CD4-positive, alpha-beta T cell (primary cell): Measurements from ENCODE around the gene CR2. TPM values are rescaled to one million over a fixed set of nuclear protein-coding genes. Genes with fewer than 3 reads are reported as not detected.
A peak's percentile ranks its signal among the peaks of the same experiment; 100 is the strongest.
"Not testable (repeated sequence)": the region's sequence is repeated elsewhere in the genome, so short reads cannot be mapped to it uniquely, and the experiment has no call there.

ENCODE experiments used
- ATAC-seq: fragments of 200-7000 bp; cut with Tn5 transposase; one replicate; pipeline ENCODE4 v1.10.0; 2022; ENCODE audit warnings: mild to moderate bottlenecking; ENCODE audit not compliant: poor library complexity
- CTCF ChIA-PET: fragments of 350-600 bp; sonication (Branson Sonifier 250); formaldehyde crosslinking; loops from one replicate; lab custom pipeline; 2021; ENCODE audit warnings: antibody characterized with exemption, inconsistent platforms; lab: Charles Lee
- POLR2A ChIA-PET: fragments of 350-600 bp; sonication (Branson Sonifier 250); formaldehyde crosslinking; loops from one replicate; lab custom pipeline; 2021; ENCODE audit warnings: antibody characterized with exemption, inconsistent platforms; lab: Charles Lee
- DNase-seq, 14 experiments: peaks; one replicate each; pipeline ENCODE4 v3.0.0-alpha.2; 2013 to 2020; ENCODE audit warnings: mixed read lengths in 2 of 14
- H3K27ac ChIP-seq, 2 donors: one replicate each; pipeline versions ENCODE4 v1.5.1 to v1.7.0; 2013; ENCODE audit warnings: low read length in 2 of 2, low read depth in 1 of 2, mild to moderate bottlenecking in 1 of 2
- H3K27me3 ChIP-seq, 2 experiments: 1 replicate in 1 of 2; 2 replicates in 1 of 2; pipeline versions ENCODE4 v1.6.1 to v1.7.0; 2013; ENCODE audit warnings: low read length in 2 of 2, control low read depth in 1 of 2, mild to moderate bottlenecking in 1 of 2, moderate library complexity in 1 of 2; ENCODE audit not compliant: insufficient read depth in 2 of 2, control insufficient read depth in 1 of 2
- H3K36me3 ChIP-seq: one replicate; pipeline ENCODE4 v1.6.1; 2013; ENCODE audit warnings: low read length, control low read depth; ENCODE audit not compliant: insufficient read depth
- H3K4me1 ChIP-seq: one replicate; pipeline ENCODE4 v1.6.1; 2013; ENCODE audit warnings: low read length, control low read depth; ENCODE audit not compliant: insufficient read depth
- H3K4me3 ChIP-seq: one replicate; pipeline ENCODE4 v1.5.1; 2013; ENCODE audit warnings: mild to moderate bottlenecking, low read length, moderate library complexity
- H3K9me3 ChIP-seq, 2 experiments: 1 replicate in 1 of 2; 2 replicates in 1 of 2; pipeline versions ENCODE4 v1.6.1 to v1.7.0; 2013; ENCODE audit warnings: low read length in 2 of 2, mild to moderate bottlenecking in 2 of 2, control low read depth in 1 of 2, moderate library complexity in 1 of 2; ENCODE audit not compliant: control insufficient read depth in 1 of 2, insufficient read depth in 1 of 2
- H3K27ac Mint-ChIP-seq: one replicate; pipeline ENCODE4 v1.8.0; 2020; ENCODE audit warnings: mixed read lengths
- H3K27me3 Mint-ChIP-seq: one replicate; pipeline ENCODE4 v1.8.0; 2021; ENCODE audit warnings: mixed read lengths
- H3K36me3 Mint-ChIP-seq: one replicate; pipeline ENCODE4 v1.8.0; 2021; ENCODE audit warnings: low read depth, mixed read lengths
- H3K4me1 Mint-ChIP-seq: one replicate; pipeline ENCODE4 v1.8.0; 2021; ENCODE audit warnings: low read depth, mixed read lengths
- H3K4me3 Mint-ChIP-seq: one replicate; pipeline ENCODE4 v1.8.0; 2020; ENCODE audit warnings: mild to moderate bottlenecking, mixed read lengths
- H3K9me3 Mint-ChIP-seq: one replicate; pipeline ENCODE4 v1.8.0; 2020; ENCODE audit warnings: mixed read lengths
- intact Hi-C, 2 experiments: fragments of 100-400 bp; cut with DNase I in 1 of 2; cut with micrococcal nuclease in 1 of 2; formaldehyde crosslinking; loops; one replicate each; pipeline versions ENCODE4 v1.15.1 to v1.9.0; 2023 to 2025; cut with DNase I, micrococcal nuclease
- total RNA-seq, 174 experiments: library from RNA in 2 of 174; stranded (reverse) in 2 of 174; gene quantifications; one replicate each; pipeline ENCODE4 v1.2.3 and lab custom pipeline; 2021 to 2026
- TF ChIP-seq, protein P1 (sequence below): fragments of 200-600 bp; IDR thresholded peaks from one replicate; pipeline ENCODE4 v1.8.0; 2022; ENCODE audit warnings: antibody characterized with exemption, mild to moderate bottlenecking

The CR2 gene
- total RNA-seq, 2 experiments from 2014 or later, result 1.2 TPM

GRCh38 chr1:207494171-207494570, 40.0 kb downstream of the CR2 start:
- Histone ChIP-seq H3K4me3 (no peak overlapping the region), H3K4me1 (peaks cover 16% of the 10 kb centered on the region), H3K9me3 (no peaks in the 10 kb centered on the region), H3K36me3 (no peaks in the 10 kb centered on the region), H3K27me3 (peaks cover 0 to 14% of the 10 kb centered on the region in 2 experiments), H3K27ac (no peak overlapping the region)
- Mint-ChIP-seq H3K4me1 (peaks cover 14% of the 10 kb centered on the region), H3K27ac (no peak overlapping the region), H3K27me3 (peaks cover 30% of the 10 kb centered on the region), H3K4me3 (no peak overlapping the region), H3K36me3 (no peaks in the 10 kb centered on the region), H3K9me3 (no peaks in the 10 kb centered on the region)
- DNase-seq (no peak), ATAC-seq (no peak)
- TF ChIP-seq, protein P1, sequence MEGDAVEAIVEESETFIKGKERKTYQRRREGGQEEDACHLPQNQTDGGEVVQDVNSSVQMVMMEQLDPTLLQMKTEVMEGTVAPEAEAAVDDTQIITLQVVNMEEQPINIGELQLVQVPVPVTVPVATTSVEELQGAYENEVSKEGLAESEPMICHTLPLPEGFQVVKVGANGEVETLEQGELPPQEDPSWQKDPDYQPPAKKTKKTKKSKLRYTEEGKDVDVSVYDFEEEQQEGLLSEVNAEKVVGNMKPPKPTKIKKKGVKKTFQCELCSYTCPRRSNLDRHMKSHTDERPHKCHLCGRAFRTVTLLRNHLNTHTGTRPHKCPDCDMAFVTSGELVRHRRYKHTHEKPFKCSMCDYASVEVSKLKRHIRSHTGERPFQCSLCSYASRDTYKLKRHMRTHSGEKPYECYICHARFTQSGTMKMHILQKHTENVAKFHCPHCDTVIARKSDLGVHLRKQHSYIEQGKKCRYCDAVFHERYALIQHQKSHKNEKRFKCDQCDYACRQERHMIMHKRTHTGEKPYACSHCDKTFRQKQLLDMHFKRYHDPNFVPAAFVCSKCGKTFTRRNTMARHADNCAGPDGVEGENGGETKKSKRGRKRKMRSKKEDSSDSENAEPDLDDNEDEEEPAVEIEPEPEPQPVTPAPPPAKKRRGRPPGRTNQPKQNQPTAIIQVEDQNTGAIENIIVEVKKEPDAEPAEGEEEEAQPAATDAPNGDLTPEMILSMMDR, result no peak
- CTCF ChIA-PET, result no interaction called here
- POLR2A ChIA-PET, result no interaction called here
- intact Hi-C loops, result no loop called here

DNA sequence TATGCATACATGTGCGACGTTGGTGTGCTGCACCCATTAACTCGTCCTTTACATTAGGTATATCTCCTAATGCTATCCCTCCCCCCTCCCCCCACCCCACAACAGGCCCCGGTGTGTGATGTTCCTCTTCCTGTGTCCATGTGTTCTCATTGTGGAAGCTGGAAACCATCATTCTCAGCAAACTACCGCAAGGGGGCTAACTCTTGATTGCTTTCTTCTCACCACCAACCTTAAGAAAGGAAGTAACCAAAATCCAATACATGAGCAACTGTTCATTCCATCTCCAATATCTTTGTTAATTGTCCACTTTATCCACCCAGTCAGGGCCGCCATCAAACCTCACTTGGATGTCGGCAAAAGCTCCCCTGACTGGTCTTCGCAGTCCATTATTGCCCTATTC, 41.2 kb downstream of the CR2 start:
- H3K4me3 ChIP-seq, H3K9me3 Mint-ChIP-seq, CTCF ChIA-PET, H3K27ac Mint-ChIP-seq, intact Hi-C loops, DNase-seq, H3K9me3 ChIP-seq, H3K27ac ChIP-seq, H3K36me3 Mint-ChIP-seq, ATAC-seq, H3K36me3 ChIP-seq: not testable (repeated sequence)
- Mint-ChIP-seq H3K4me3 (peak overlapping the region; percentile 81), H3K4me1 (peaks cover 16% of the 10 kb centered on the region), H3K27me3 (peaks cover 37% of the 10 kb centered on the region)
- Histone ChIP-seq H3K4me1 (peaks cover 16% of the 10 kb centered on the region), H3K27me3 (peaks cover 0 to 14% of the 10 kb centered on the region in 2 experiments)
- POLR2A ChIA-PET, result interaction anchor here (0.6 to 0.7 kb wide), 2 partner anchors 27 to 174 kb away, joined by 3 read pairs; partner anchors contain the start of gene CD55

DNA sequence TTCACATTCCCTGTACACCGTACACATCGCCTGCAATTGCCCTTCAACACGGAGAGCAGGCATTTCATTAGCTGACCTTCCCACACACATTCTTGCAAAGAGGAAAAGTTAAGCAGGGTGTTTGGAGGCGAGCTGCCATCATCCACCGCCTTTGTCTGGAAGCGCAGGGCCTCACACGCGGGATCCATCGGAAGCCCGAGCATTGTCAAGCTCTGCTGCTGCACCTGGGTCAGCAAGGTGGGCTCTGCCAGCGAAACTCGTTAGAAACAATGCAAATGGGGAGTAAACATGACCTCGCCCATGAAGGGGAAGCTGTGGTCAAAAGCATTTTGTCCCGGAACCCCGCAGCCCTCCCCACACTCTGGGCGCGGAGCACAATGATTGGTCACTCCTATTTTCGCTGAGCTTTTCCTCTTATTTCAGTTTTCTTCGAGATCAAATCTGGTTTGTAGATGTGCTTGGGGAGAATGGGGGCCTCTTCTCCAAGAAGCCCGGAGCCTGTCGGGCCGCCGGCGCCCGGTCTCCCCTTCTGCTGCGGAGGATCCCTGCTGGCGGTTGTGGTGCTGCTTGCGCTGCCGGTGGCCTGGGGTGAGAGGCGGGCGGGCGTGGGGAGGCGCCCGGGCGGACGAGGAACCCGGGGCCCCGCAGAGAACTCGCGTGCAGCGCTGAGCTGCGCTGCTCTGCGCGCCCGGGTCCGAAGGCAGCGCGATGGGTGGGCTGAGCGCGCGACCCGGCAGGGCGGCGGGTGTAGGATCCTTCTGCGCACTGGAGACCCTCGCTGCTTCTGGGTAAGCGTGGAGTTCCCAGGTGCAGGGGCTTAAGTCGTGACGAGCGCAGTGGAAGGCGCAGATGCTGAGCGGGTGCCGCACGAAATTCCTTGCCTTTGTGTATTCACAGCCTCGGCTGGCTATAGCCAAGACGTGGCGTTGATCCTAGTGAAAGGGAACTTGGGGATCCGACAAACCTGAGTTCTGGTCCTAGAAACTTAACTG, 42.0 kb downstream of the CR2 start, which contains the start of gene CR1:
Gene CR1 (plus strand): TSS at position 357 of the 992 bp plus-strand sequence. CDS start 111 bp downstream, at position 468.
- peaks cover 0 to 14% of the 10 kb centered on the region in 2 experiments for H3K27me3 ChIP-seq
- TF ChIP-seq, protein P1, result no peak
- intact Hi-C loops, result no loop called here
- peaks cover 16% of the 10 kb centered on the region for H3K4me1 Mint-ChIP-seq
- H3K4me3 Mint-ChIP-seq, result peak within 1 kb of the TSS; percentile 81
- no peak within 1 kb of the TSS for H3K27ac Mint-ChIP-seq
- peaks cover 16% of the 10 kb centered on the region for H3K4me1 ChIP-seq
- H3K36me3 ChIP-seq, result no peaks in the 10 kb centered on the region
- POLR2A ChIA-PET, result interaction anchor here (0.6 to 0.7 kb wide), 3 partner anchors 28 to 175 kb away, joined by 3 to 4 read pairs (median 3); partner anchors contain the start of gene CD55
- H3K4me3 ChIP-seq, result peak within 1 kb of the TSS; percentile 46
- no peaks in the 10 kb centered on the region for H3K9me3 Mint-ChIP-seq
- DNase-seq (peak in 13 of 14 experiments; percentile 6 to 58 (median 31)), ATAC-seq (peak; percentile 71)
- CTCF ChIA-PET, result no interaction called here
- no peak within 1 kb of the TSS for H3K27ac ChIP-seq
- H3K36me3 Mint-ChIP-seq, result no peaks in the 10 kb centered on the region
- H3K27me3 Mint-ChIP-seq, result peaks cover 37% of the 10 kb centered on the region
- H3K9me3 ChIP-seq, result no peaks in the 10 kb centered on the region
